Stomach (tissue), 9 donors: ENCODE data around the gene ANKRD53. TPM values are rescaled to one million over a fixed set of nuclear protein-coding genes. Genes with fewer than 3 reads are reported as not detected.

ENCODE experiments used
- DNase-seq, 2 donors: peaks; one replicate each; pipeline versions ENCODE4 v3.0.0 to v3.0.0-alpha.2; 2013 to 2019
- H3K27ac ChIP-seq, 5 donors: fragments of 200-600 bp in 4 of 5; sonication (generic) in 4 of 5; one replicate each; pipeline ENCODE4 v1.5.1; 2013 to 2019; ENCODE audit warnings: mild to moderate bottlenecking in 1 of 5, moderate library complexity in 1 of 5
- H3K27me3 ChIP-seq, 3 donors: fragments of 200-600 bp; sonication (generic); one replicate each; pipeline ENCODE4 v1.5.1; 2017 to 2019; ENCODE audit warnings: mixed run types in 1 of 3
- H3K36me3 ChIP-seq, 4 donors: fragments of 200-600 bp; sonication (generic); 1 replicate in 3 of 4; 2 replicates in 1 of 4; pipeline ENCODE4 v1.5.1; 2016 to 2019
- H3K4me1 ChIP-seq, 4 donors: fragments of 200-600 bp; sonication (generic); one replicate each; pipeline ENCODE4 v1.5.1; 2016 to 2019
- H3K4me3 ChIP-seq, 4 donors: fragments of 200-600 bp; sonication (generic) in 3 of 4; one replicate each; pipeline ENCODE4 v1.5.1; 2016 to 2019; ENCODE audit warnings: mild to moderate bottlenecking in 1 of 4
- H3K9me3 ChIP-seq, 4 donors: fragments of 200-600 bp; sonication (generic); one replicate each; pipeline ENCODE4 v1.5.1; 2016 to 2019
- CTCF ChIP-seq, 7 experiments: fragments of 450-650 bp in 4 of 7; fragments of 200-600 bp in 3 of 7; sonication (generic) in 3 of 7; IDR thresholded peaks; one replicate each; pipeline ENCODE4 v1.5.1; 2016 to 2019; ENCODE audit warnings: antibody characterized with exemption in 7 of 7, control low read depth in 2 of 7, mild to moderate bottlenecking in 1 of 7
- EP300 ChIP-seq: sonication (generic); formaldehyde crosslinking; IDR thresholded peaks from one replicate; pipeline ENCODE4 v1.6.1; 2017; ENCODE audit warnings: antibody characterized with exemption
- POLR2A ChIP-seq, 4 donors: fragments of 450-650 bp; IDR thresholded peaks; one replicate each; pipeline ENCODE4 v1.6.1; 2016; ENCODE audit warnings: antibody characterized with exemption in 4 of 4, control low read depth in 2 of 4, mild to moderate bottlenecking in 1 of 4, moderate library complexity in 1 of 4
- POLR2AphosphoS5 ChIP-seq, 3 donors: sonication (generic); formaldehyde crosslinking; IDR thresholded peaks; one replicate each; pipeline ENCODE4 v1.6.1; 2016; ENCODE audit warnings: antibody characterized with exemption in 3 of 3
- whole genome bisulfite sequencing, 5 donors: extraction: QIAGEN DNeasy Blood & Tissue Kit in 3 of 5; methylation state at CpG; one replicate each; pipeline versions ENCODE4 v1.1.5 to v1.1.7; 2013 to 2018; 5-methylcytosine and 5-hydroxymethylcytosine counted together
- intact Hi-C: fragments of 100-400 bp; cut with DNase I; formaldehyde crosslinking; loops from one replicate; pipeline ENCODE4 v1.15.1; 2023; ENCODE audit warnings: low total_unique reads
- polyA plus RNA-seq, 3 donors: library from polyadenylated mRNA; stranded (reverse); fragments of 200-250 nt; gene quantifications; one replicate each; pipeline ENCODE4 v1.2.3, GENCODE V29; 2013
- total RNA-seq, 5 donors: library from RNA; depleted of rRNA; stranded (reverse); fragments of >200 nt; gene quantifications; one replicate each; pipeline versions ENCODE4 v1.1.0 to v1.2.3, GENCODE V29; 2014 to 2016
- donor health status: healthy with polysubstance abuse.
- donor health status: Bipolar disorder and iron deficiency.
- donor health status: healthy.

The ANKRD53 gene
- total and polyA plus RNA-seq, 8 donors = 0.45 to 2.3 (median 1.1) TPM; not detected in 4

DNA sequence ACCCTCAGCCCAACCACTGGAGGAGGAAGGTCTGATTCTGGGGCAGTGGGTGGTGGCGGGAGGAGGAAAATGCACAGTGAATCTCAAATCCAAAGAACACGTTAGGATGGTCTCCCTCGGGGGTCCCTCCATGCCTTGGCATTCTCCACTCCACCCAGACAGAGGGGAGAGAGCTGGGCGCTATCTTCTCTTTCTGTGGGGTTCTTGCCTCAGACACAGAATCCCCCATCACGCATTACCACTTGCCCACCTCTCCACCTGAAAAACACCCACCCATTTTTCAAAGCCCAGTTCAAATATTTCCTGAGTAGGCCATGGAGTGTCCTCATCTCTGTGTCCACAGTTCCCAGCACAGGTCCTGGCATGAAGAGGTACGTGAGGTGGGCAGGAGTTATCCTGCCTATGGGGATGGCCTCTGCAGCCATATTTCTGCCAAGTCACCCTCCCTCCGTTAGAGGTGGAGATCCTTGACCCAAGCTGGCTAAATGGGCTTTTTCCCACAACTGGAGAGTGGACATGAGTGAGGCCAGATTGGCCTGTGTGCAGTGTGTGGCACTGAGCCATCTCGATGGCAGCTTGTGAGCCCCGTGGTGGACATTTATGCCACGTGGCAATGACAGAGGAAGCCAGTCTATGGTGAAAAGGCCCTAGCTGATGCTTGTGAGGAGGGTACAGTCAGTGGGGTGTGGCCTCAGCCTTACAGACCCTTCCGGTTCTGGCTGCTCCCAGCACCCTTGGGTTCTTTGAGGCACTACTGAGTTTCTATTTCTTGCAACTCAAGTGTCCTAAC lies 25.7 kb downstream of the ANKRD53 start:
- 76 to 84% (median 80%) methylated on average over 8 to 11 of the region's 11 CpGs for WGBS, 5 donors
- Histone ChIP-seq H3K4me3 (no peak overlapping the region), H3K27me3 (no peaks in the 10 kb centered on the region), H3K27ac (no peak overlapping the region), H3K36me3 (no peaks in the 10 kb centered on the region), H3K4me1 (peaks cover 0 to 14% (median 11%) of the 10 kb centered on the region in 4 donors), H3K9me3 (no peaks in the 10 kb centered on the region)
- intact Hi-C loops = no loop called here
- no peak for DNase-seq
- TF ChIP-seq CTCF (IDR thresholded peaks at IDR 0.05) = no peak
- no peak for TF ChIP-seq POLR2A (IDR thresholded peaks at IDR 0.05)
- no peak for TF ChIP-seq POLR2AphosphoS5 (IDR thresholded peaks at IDR 0.05)
- TF ChIP-seq EP300 = no peak

- Histone ChIP-seq H3K36me3 (no peaks in the 10 kb centered on the region), H3K27me3 (peaks cover 0 to 3% (median 0%) of the 10 kb centered on the region in 3 donors), H3K9me3 (no peaks in the 10 kb centered on the region), H3K27ac (no peak overlapping the region), H3K4me1 (peaks cover 0 to 12% (median 10%) of the 10 kb centered on the region in 4 donors), H3K4me3 (no peak overlapping the region)
- WGBS, 5 donors = 80 to 92% (median 85%) methylated on average over 5 to 6 of the region's 6 CpGs
- no peak for DNase-seq
- intact Hi-C loops = no loop called here
- TF ChIP-seq POLR2A (IDR thresholded peaks at IDR 0.05) (no peak), EP300 (no peak), CTCF (IDR thresholded peaks at IDR 0.05) (no peak), POLR2AphosphoS5 (IDR thresholded peaks at IDR 0.05) (no peak)
These were observed 26.4 kb downstream of the ANKRD53 start for GRCh38 chr2:71004857-71005256.

DNA sequence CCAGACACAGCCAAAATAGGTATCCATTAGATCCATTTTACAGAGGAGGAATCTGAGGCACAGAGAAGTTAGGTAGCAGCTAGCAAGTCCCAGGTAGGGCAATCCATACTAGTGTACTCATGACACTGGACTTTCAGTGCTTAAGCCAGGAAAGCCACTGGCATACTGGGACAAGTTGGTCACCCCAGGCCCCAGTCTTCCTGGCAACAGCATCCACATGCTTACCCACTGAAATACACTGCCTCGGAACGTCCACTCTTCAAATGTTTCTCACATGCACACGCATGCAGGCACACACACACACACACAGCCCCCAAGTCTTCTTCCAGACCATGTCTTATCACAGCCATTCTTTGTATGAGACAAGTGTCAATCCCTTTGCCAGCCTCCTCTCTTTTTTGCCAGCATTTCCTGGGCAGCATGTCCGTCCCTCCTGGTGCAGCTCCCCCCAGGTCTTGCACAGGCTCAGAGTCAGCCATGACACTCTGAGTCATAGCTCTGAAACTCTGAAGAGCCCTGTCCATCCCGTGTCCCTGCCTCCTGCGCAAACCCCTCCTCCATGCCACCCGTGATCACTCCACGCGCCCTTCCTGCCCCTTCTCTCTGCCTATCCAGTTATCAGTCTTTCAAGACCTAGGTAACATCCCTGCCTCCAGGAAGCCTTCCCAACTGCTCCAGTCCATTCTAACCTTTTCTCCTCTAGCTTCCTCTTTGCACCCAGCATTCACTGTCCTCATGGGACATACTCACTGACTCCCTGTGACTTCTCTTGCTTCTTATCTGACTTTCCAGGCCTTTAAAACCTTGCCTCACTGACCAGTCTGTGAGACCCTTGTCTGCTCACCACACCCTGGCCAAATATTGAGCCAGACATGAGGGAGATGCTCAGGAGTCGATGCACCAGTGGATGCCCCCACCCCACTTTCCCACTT lies 27.1 kb downstream of the ANKRD53 start:
- H3K27me3 ChIP-seq = peaks cover 0 to 10% (median 0%) of the 10 kb centered on the region in 3 donors
- peaks cover 0 to 11% (median 9%) of the 10 kb centered on the region in 4 donors for H3K4me1 ChIP-seq
- H3K4me3 ChIP-seq = no peak overlapping the region
- H3K27ac ChIP-seq = no peak overlapping the region
- H3K9me3 ChIP-seq = no peaks in the 10 kb centered on the region
- intact Hi-C loops = no loop called here
- WGBS, 5 donors = 73 to 81% (median 75%) methylated on average over 10 of the region's 10 CpGs
- H3K36me3 ChIP-seq = no peaks in the 10 kb centered on the region
- no peak for DNase-seq
- TF ChIP-seq POLR2A (IDR thresholded peaks at IDR 0.05) = no peak
- TF ChIP-seq POLR2AphosphoS5 (IDR thresholded peaks at IDR 0.05) = no peak
- no peak for TF ChIP-seq CTCF (IDR thresholded peaks at IDR 0.05)

DNA sequence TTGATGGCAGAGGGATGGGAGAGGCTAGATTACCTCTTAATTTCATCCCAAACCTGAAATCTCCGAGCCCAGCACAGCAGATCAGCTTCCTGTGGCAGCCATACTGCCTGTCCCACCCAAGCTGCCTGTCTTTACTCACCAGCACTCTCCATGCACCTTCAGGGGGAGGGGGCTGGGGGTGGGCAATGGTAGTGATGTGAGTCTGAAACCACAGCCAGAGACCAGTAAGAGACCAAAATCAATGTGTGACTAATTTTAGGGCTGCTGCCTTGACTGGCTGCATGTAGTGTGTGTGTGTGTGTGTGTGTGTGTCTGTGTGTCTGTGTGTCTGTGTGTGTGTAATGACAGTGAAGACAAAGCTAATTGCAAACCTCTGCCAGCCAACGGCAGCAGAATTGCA lies 27.9 kb downstream of the ANKRD53 start:
- H3K27me3 ChIP-seq = peaks cover 0 to 18% (median 0%) of the 10 kb centered on the region in 3 donors
- intact Hi-C loops = no loop called here
- no peak overlapping the region for H3K27ac ChIP-seq
- TF ChIP-seq POLR2A (IDR thresholded peaks at IDR 0.05) (no peak), EP300 (no peak), POLR2AphosphoS5 (IDR thresholded peaks at IDR 0.05) (no peak), CTCF (IDR thresholded peaks at IDR 0.05) (no peak)
- H3K4me1 ChIP-seq = peaks cover 0 to 3% (median 2%) of the 10 kb centered on the region in 4 donors
- no peaks in the 10 kb centered on the region for H3K9me3 ChIP-seq
- DNase-seq = no peak
- WGBS, 5 donors = 51 to 85% (median 61%) methylated on average over 2 of the region's 2 CpGs
- H3K4me3 ChIP-seq = no peak overlapping the region
- no peaks in the 10 kb centered on the region for H3K36me3 ChIP-seq
